ENCODE data around the gene CYSLTR2.

DNA sequence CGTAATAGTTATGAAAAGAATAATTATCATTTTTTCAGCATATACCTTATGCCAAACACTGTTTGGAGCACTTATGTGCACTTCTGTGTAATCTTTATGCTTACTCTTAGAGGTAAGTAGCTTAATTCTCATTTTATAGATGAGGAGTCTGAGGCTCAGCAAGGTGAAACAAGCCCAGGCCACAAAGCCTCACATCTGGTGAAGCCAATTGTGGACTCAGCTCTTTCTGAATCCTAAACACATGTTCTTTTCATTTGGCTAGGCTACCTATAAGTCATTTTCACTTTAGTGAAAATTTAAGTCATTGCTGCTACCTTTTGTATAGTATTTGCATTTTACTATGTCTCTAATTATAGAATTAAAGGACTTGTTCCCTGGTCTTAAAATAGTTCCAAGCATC lies 84.0 kb downstream of the CYSLTR2 start:
- TF ChIP-seq, protein P1, sequence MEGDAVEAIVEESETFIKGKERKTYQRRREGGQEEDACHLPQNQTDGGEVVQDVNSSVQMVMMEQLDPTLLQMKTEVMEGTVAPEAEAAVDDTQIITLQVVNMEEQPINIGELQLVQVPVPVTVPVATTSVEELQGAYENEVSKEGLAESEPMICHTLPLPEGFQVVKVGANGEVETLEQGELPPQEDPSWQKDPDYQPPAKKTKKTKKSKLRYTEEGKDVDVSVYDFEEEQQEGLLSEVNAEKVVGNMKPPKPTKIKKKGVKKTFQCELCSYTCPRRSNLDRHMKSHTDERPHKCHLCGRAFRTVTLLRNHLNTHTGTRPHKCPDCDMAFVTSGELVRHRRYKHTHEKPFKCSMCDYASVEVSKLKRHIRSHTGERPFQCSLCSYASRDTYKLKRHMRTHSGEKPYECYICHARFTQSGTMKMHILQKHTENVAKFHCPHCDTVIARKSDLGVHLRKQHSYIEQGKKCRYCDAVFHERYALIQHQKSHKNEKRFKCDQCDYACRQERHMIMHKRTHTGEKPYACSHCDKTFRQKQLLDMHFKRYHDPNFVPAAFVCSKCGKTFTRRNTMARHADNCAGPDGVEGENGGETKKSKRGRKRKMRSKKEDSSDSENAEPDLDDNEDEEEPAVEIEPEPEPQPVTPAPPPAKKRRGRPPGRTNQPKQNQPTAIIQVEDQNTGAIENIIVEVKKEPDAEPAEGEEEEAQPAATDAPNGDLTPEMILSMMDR (IDR thresholded peaks at IDR 0.05; ENCODE audit: low read length): no peak
- no peak for TF ChIP-seq EZH2 (IDR thresholded peaks at IDR 0.05; ENCODE audit: borderline replicate concordance, low read length)
